GM18951 (cell line): Measurements from ENCODE around the gene C6orf58.

Experiments used
- POLR2A ChIP-seq: IDR thresholded peaks from 4 replicates; pipeline ENCODE4 v1.6.1; 2011; ENCODE audit warnings: mild to moderate bottlenecking; ENCODE audit not compliant: insufficient read length, insufficient read depth; ENCODE audit errors: extremely low read depth
- in situ Hi-C: fragments of 300-500 bp; cut with MboI; formaldehyde crosslinking; loops from one replicate; pipeline ENCODE4 v1.12.0; 2022; ENCODE audit warnings: low sequenced_read_pairs, mixed read lengths, inconsistent platforms; ENCODE audit not compliant: unreplicated experiment

The C6orf58 gene

GRCh38 chr6:127630800-127631199 is 53.8 kb downstream of the C6orf58 start:
- in situ Hi-C loops = no loop called here

GRCh38 chr6:127634178-127634577 is 57.2 kb downstream of the C6orf58 start:
- in situ Hi-C loops = no loop called here
- no peak for TF ChIP-seq POLR2A

More at GRCh38 chr6:127630800-127631199, 53.8 kb downstream of the C6orf58 start:
- TF ChIP-seq POLR2A = no peak

- in situ Hi-C loops = no loop called here
- TF ChIP-seq POLR2A = no peak
Observed at GRCh38 chr6:127635091-127635490, 58.1 kb downstream of the C6orf58 start.

GRCh38 chr6:127637830-127638409 is 60.9 kb downstream of the C6orf58 start:
- in situ Hi-C loops = no loop called here
- TF ChIP-seq POLR2A = no peak
